Measurements from ENCODE around the gene GPR62. TPM values are rescaled to one million over a fixed set of nuclear protein-coding genes. Genes with fewer than 3 reads are reported as not detected.
"Not testable (repeated sequence)": the region's sequence is repeated elsewhere in the genome, so short reads cannot be mapped to it uniquely, and the experiment has no call there.

Gene GPR62
- polyA plus RNA-seq, 1 of the 3 experiments (the other 2 are of a cell fraction) = 0.02 TPM

DNA sequence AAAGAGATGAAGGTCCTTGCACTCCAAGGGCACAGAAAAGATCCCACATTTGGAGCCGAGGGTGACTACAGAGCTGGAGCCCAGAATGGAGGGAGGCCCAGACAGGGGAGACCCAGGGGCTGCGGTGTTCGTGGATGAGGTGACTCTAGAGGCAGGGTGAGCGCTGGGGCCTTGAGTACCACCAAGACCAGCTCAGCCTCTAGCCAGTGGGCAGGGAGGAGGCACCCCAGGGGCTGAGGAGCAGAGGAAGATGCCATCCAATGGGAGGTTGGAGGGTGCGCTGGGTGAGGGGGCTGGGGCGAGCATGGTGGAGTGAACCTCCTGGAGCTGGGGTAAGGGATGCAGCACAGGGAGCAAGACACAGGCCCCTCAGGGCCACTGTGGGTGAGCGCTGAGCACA lies 26.7 kb upstream of the GPR62 start (continued):
- TF ChIP-seq CTCF (IDR thresholded peaks at IDR 0.05) = no peak

DNA sequence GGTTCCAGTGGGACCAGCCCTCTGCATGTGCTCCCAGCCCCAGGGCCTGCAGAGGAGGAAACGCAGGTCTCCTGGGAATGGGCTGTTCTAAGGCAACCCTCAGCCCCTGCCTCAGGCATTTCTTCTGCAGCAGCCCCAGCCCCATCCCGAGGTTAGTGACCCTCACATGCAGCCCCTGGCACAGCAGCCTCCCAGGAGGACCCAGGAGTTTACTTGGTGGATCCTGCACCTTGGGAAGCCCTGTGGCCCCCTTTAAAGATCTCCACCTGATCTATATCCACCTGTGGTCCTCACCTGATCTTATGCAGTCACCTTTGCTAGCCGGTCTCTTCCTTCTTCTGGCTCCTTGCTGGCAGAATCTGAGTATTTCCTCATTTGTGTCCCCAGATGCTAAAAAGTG lies 26.2 kb upstream of the GPR62 start:
- POLR2A ChIA-PET; H3F3A ChIP-seq (replicated peaks; ENCODE audit: insufficient read depth); H3K4me3 ChIP-seq (ENCODE audit: low read depth in 2 of 2, low read length in 1 of 2); H3K4me1 ChIP-seq (ENCODE audit: control insufficient read depth in 1 of 2, insufficient read depth in 2 of 2, low read depth in 1 of 2, low read length in 1 of 2); H2AFZ ChIP-seq (ENCODE audit: low read depth); H3K27ac ChIP-seq (ENCODE audit: low read depth in 2 of 2, low read length in 1 of 2); H3K79me2 ChIP-seq (ENCODE audit: insufficient read depth); H3K9ac ChIP-seq; DNase-seq; H3K9me2 ChIP-seq; H3K4me2 ChIP-seq; H4K20me1 ChIP-seq (ENCODE audit: insufficient read depth); H3K9me3 ChIP-seq; H3K27me3 ChIP-seq (ENCODE audit: insufficient read depth): not testable (repeated sequence)
- WGBS (ENCODE audit: low lambda C conversion rate) = 62% methylated on average over 3 of the region's 3 CpGs
- peaks cover 0 to 12% of the 10 kb centered on the region in 2 experiments for H3K36me3 ChIP-seq (replicated peaks in 1 of 2; ENCODE audit: control insufficient read depth in 1 of 2, insufficient read depth in 2 of 2, low read length in 1 of 2)
- CTCF ChIA-PET = interaction anchor here (1.4 kb wide), 1 partner anchor 14 kb away, joined by 3 read pairs; no protein-coding TSS in a partner anchor

DNA sequence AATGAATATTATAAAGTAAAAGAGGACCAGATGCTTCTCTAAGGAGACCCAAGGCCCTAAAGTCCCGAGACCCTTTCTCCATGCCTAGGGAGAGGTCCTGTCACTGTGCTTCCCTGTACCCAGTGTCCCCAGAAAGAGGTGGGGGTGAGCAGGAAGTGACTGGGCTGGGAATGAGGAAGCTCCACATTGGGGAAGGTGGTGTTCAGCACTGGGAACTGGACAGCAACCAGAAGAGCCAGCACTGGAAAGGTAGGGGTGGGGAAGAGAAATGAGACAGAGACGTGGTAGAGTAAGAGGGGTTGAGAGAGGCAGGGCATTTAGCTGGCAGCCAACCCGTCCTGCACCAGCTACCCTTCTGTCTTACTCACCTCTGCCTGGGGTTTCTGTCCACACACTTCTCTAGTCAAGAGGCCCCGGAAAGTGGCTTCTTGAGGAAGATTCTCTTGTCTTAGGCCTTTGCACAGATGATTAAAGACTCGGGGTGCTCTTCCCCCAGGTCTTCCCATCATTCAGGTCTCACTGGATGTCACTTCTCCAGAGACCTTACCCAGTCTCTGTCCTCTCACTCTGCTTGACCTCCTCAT lies 25.7 kb upstream of the GPR62 start:
- Histone ChIP-seq H4K20me1 (ENCODE audit: insufficient read depth) (no peaks in the 10 kb centered on the region), H3F3A (replicated peaks; ENCODE audit: insufficient read depth) (no peaks in the 10 kb centered on the region), H3K4me2 (no peak overlapping the region), H2AFZ (ENCODE audit: low read depth) (no peak overlapping the region), H3K9me2 (no peaks in the 10 kb centered on the region), H3K9ac (no peak overlapping the region), H3K4me1 (ENCODE audit: control insufficient read depth in 1 of 2, insufficient read depth in 2 of 2, low read depth in 1 of 2, low read length in 1 of 2) (no peaks in the 10 kb centered on the region), H3K4me3 (ENCODE audit: low read depth in 2 of 2, low read length in 1 of 2) (no peak overlapping the region), H3K79me2 (ENCODE audit: insufficient read depth) (no peaks in the 10 kb centered on the region), H3K9me3 (no peaks in the 10 kb centered on the region), H3K27me3 (ENCODE audit: insufficient read depth) (no peaks in the 10 kb centered on the region), H3K27ac (ENCODE audit: low read depth in 2 of 2, low read length in 1 of 2) (no peak overlapping the region), H3K36me3 (replicated peaks in 1 of 2; ENCODE audit: control insufficient read depth in 1 of 2, insufficient read depth in 2 of 2, low read length in 1 of 2) (peaks cover 0 to 17% of the 10 kb centered on the region in 2 experiments)
- WGBS (ENCODE audit: low lambda C conversion rate) = 84% methylated on average over 4 of the region's 5 CpGs
- TF ChIP-seq REST (IDR thresholded peaks at IDR 0.05; ENCODE audit: low read depth, low read length) = peak; percentile 96
- no peak for TF ChIP-seq YY1 (IDR thresholded peaks at IDR 0.05; ENCODE audit: low read depth)
- DNase-seq = no peak
- ChIA-PET CTCF (interaction anchor here (1.4 kb wide), 1 partner anchor 13 kb away, joined by 3 read pairs; no protein-coding TSS in a partner anchor), POLR2A (no interaction called here)
